Ishikawa (cell line): ENCODE results near the gene RNU6-9.

Experiments
- CEBPB ChIP-seq: IDR thresholded peaks from 2 replicates; pipeline ENCODE4 v1.6.1; 2012
- EP300 ChIP-seq: IDR thresholded peaks from 2 replicates; pipeline ENCODE4 v1.6.1; 2012; ENCODE audit warnings: borderline replicate concordance
- NFIC ChIP-seq: IDR thresholded peaks from 2 replicates; pipeline ENCODE4 v1.6.1; 2012
- RAD21 ChIP-seq: IDR thresholded peaks from 2 replicates; pipeline ENCODE4 v1.6.1; 2012; ENCODE audit warnings: low read depth
- TEAD4 ChIP-seq: IDR thresholded peaks from 2 replicates; pipeline ENCODE4 v1.6.1; 2012
- TF ChIP-seq, protein P1 (sequence below): IDR thresholded peaks from 2 replicates; pipeline ENCODE4 v1.6.1; 2012; ENCODE audit warnings: low read depth, mild to moderate bottlenecking

DNA sequence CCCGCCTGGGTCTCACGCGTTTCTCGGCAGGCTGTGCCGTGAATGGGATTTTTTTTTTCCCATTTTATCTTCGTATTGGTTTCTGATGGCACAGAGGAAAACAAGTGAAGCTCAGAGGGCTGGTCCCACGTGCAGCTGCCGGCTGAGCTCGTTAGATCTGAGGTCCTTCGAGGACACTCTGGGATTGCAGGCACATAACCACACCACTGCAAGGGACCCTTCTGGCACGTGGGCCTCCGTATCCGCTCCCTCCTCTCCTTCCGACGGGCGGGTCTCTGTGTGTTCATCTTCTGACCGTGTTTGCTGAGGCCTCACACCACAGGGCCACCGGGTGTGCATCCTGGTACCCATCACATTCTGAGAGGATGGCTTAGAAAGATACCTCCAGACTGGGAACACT is 17.2 kb upstream of the RNU6-9 start:
- no peak for TF ChIP-seq RAD21
- TF ChIP-seq NFIC: no peak
- TF ChIP-seq, protein P1, sequence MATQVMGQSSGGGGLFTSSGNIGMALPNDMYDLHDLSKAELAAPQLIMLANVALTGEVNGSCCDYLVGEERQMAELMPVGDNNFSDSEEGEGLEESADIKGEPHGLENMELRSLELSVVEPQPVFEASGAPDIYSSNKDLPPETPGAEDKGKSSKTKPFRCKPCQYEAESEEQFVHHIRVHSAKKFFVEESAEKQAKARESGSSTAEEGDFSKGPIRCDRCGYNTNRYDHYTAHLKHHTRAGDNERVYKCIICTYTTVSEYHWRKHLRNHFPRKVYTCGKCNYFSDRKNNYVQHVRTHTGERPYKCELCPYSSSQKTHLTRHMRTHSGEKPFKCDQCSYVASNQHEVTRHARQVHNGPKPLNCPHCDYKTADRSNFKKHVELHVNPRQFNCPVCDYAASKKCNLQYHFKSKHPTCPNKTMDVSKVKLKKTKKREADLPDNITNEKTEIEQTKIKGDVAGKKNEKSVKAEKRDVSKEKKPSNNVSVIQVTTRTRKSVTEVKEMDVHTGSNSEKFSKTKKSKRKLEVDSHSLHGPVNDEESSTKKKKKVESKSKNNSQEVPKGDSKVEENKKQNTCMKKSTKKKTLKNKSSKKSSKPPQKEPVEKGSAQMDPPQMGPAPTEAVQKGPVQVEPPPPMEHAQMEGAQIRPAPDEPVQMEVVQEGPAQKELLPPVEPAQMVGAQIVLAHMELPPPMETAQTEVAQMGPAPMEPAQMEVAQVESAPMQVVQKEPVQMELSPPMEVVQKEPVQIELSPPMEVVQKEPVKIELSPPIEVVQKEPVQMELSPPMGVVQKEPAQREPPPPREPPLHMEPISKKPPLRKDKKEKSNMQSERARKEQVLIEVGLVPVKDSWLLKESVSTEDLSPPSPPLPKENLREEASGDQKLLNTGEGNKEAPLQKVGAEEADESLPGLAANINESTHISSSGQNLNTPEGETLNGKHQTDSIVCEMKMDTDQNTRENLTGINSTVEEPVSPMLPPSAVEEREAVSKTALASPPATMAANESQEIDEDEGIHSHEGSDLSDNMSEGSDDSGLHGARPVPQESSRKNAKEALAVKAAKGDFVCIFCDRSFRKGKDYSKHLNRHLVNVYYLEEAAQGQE: no peak
- no peak for TF ChIP-seq CEBPB
- TF ChIP-seq TEAD4: no peak
- no peak for TF ChIP-seq EP300
